Measurements from ENCODE around the gene GALNT18. TPM values are rescaled to one million over a fixed set of nuclear protein-coding genes. Genes with fewer than 3 reads are reported as not detected.

Gene GALNT18
- polyA plus RNA-seq, 1 experiment = 4.8 TPM

DNA sequence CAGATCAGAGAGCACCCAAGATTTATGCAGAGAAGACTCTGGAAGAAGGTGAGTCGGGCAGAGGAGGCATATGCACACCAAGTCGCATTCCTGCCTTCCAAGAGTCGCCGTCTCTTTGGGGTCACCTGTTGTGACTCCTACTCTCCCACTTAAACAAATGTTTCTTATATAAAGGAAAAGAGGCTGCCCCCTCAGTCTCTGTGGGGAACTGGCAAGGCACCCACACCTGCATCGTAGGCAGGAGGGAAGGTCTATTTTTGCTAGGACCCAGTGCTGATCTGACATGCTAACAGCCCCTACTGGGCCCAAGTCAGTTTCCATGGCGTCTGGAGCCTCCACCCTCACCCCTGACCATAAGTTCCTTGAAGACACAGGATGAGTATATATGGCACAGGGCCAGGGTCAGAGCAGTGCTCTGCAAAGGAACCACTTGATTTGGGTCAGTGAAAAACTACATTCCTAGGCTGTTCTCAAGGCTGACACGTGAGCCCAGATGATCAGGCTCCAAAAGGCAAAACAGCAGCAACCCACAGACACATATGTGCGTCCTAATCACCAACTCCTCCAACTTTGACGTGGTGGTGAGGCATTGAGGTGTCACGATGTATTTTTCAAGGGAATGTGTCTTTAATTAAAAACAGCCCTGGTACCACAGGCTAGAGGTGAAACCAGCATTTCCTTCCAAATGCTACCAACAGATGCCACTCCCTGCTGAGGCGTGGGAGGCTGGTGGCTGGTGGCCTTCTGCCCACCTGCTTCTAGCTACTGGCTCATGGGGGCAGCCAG lies 213.2 kb downstream of the GALNT18 start:
- Histone ChIP-seq H3K27me3 (ENCODE audit: control insufficient read depth, insufficient read depth, low read length) (peaks cover 2% of the 10 kb centered on the region), H3K9me3 (ENCODE audit: control insufficient read depth, insufficient read depth, low read length) (no peaks in the 10 kb centered on the region), H3K27ac (ENCODE audit: low read depth, low read length) (no peak overlapping the region), H3K4me3 (ENCODE audit: low read depth, low read length) (no peak overlapping the region)
- no peak for DNase-seq (ENCODE audit: low read depth, low spot score)
- POLR2A ChIA-PET = no interaction called here
- TF ChIP-seq, protein P1, sequence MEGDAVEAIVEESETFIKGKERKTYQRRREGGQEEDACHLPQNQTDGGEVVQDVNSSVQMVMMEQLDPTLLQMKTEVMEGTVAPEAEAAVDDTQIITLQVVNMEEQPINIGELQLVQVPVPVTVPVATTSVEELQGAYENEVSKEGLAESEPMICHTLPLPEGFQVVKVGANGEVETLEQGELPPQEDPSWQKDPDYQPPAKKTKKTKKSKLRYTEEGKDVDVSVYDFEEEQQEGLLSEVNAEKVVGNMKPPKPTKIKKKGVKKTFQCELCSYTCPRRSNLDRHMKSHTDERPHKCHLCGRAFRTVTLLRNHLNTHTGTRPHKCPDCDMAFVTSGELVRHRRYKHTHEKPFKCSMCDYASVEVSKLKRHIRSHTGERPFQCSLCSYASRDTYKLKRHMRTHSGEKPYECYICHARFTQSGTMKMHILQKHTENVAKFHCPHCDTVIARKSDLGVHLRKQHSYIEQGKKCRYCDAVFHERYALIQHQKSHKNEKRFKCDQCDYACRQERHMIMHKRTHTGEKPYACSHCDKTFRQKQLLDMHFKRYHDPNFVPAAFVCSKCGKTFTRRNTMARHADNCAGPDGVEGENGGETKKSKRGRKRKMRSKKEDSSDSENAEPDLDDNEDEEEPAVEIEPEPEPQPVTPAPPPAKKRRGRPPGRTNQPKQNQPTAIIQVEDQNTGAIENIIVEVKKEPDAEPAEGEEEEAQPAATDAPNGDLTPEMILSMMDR (IDR thresholded peaks at IDR 0.05; ENCODE audit: low read depth, low read length) = no peak
- CTCF ChIA-PET = no interaction called here

DNA sequence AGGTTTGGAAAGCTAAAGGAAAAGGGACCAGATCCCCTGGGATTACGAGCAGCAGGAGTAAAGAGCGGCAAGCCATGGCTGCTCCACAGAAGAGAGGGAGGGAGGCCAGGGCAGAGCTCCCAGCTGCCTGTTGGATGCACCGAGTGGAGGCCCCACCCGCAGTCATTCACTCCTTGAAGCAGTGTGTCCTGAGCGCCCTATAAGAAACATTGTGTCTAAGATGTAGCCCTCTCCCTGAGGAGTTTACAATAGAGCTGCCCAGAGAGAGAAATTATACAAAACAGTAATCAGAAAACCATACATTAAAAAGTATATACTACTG lies 214.1 kb downstream of the GALNT18 start:
- no peak for DNase-seq (ENCODE audit: low read depth, low spot score)
- POLR2A ChIA-PET = no interaction called here
- TF ChIP-seq, protein P1 (IDR thresholded peaks at IDR 0.05; ENCODE audit: low read depth, low read length) = no peak
- no peak overlapping the region for H3K4me3 ChIP-seq (ENCODE audit: low read depth, low read length)
- H3K27ac ChIP-seq (ENCODE audit: low read depth, low read length) = no peak overlapping the region
- no peaks in the 10 kb centered on the region for H3K9me3 ChIP-seq (ENCODE audit: control insufficient read depth, insufficient read depth, low read length)
- peaks cover 2% of the 10 kb centered on the region for H3K27me3 ChIP-seq (ENCODE audit: control insufficient read depth, insufficient read depth, low read length)
- CTCF ChIA-PET = interaction anchor here (0.8 kb wide), 1 partner anchor 379 kb away, joined by 4 read pairs; no protein-coding TSS in a partner anchor

DNA sequence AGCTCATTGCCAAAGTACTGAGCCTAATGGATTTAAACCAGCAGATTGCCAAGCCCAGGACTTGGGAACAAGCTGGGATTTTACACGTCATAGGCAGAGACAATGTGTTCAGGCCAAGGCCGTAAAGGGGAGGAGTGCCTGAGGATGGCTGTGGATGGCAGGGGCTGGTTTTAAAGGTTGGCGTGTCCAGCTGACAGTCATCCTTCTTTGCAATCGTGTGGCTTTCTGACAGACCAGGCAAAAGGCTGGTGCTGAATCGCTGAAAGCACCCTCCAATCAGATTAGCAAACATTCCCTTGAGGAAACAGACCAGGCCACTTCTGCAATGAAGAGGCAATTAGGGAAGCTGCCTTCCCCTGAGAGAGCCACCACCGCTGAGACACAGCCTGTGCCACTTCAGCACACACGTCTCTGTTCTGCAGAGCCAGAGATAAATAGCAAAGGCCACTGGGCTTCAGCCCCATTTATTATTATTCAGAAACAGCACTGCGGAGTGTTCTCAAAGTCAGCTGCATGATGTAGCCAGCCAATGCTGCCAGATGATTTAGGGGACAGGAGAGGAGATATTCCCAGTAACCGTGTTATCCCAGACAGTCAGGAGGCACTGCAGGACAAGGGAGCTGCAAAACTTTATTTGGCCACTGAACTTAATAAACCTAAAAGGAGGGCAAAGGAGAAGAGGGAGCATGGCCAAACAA lies 214.6 kb downstream of the GALNT18 start:
- ChIA-PET POLR2A (no interaction called here), CTCF (interaction anchor here (0.8 kb wide), 1 partner anchor 380 kb away, joined by 4 read pairs; no protein-coding TSS in a partner anchor)
- TF ChIP-seq, protein P1 (IDR thresholded peaks at IDR 0.05; ENCODE audit: low read depth, low read length) = no peak
- no peak for DNase-seq (ENCODE audit: low read depth, low spot score)
- peaks cover under 1% of the 10 kb centered on the region for H3K27me3 ChIP-seq (ENCODE audit: control insufficient read depth, insufficient read depth, low read length)
- no peak overlapping the region for H3K4me3 ChIP-seq (ENCODE audit: low read depth, low read length)
- H3K9me3 ChIP-seq (ENCODE audit: control insufficient read depth, insufficient read depth, low read length) = no peaks in the 10 kb centered on the region
- H3K27ac ChIP-seq (ENCODE audit: low read depth, low read length) = no peak overlapping the region

DNA sequence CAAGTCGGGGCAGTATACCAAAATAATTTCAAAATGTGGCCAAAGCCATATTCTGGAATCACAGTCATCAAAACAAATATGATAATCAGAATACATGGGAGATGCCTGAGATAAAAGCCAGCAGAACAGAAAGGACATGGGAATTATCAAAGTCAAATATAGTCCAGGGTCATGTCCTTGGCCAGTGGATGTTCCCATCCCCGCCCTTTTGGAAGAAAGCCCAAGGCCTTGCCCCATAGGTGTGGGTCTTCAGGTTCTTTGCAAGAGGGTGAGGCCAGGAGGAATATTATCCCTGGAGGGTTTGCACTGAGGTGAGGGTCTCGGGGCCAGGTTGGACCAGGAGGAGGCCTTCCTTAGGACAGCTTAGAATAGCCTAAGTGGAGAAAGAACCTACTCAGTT lies 215.2 kb downstream of the GALNT18 start:
- ChIA-PET POLR2A (no interaction called here), CTCF (no interaction called here)
- H3K27ac ChIP-seq (ENCODE audit: low read depth, low read length) = no peak overlapping the region

More for the DNA sequence above, 215.2 kb downstream of the GALNT18 start:
- no peak overlapping the region for H3K4me3 ChIP-seq (ENCODE audit: low read depth, low read length)
- no peak for DNase-seq (ENCODE audit: low read depth, low spot score)
- H3K27me3 ChIP-seq (ENCODE audit: control insufficient read depth, insufficient read depth, low read length) = no peaks in the 10 kb centered on the region
- no peaks in the 10 kb centered on the region for H3K9me3 ChIP-seq (ENCODE audit: control insufficient read depth, insufficient read depth, low read length)
- TF ChIP-seq, protein P1 (IDR thresholded peaks at IDR 0.05; ENCODE audit: low read depth, low read length) = no peak

Measured in AG04450 (cell line).